Activated effector memory CD4-positive, alpha-beta T cell treated with anti-CD3 and anti-CD28 coated beads, Interleukin-2, amount 50 U/mL, for 16 hours (primary cell): ENCODE measurements around the gene AFAP1L2.

Experiments
- DNase-seq: peaks from one replicate; pipeline ENCODE4 v3.0.0-alpha.2; 2020

AFAP1L2 gene

GRCh38 chr10:114258274-114258840, 145.9 kb downstream of the AFAP1L2 start:
- DNase-seq: no peak

- no peak for DNase-seq
Observed at GRCh38 chr10:114257498-114257897, 146.8 kb downstream of the AFAP1L2 start.

- DNase-seq: no peak
Observed at GRCh38 chr10:114256822-114257221, 147.5 kb downstream of the AFAP1L2 start.

DNA sequence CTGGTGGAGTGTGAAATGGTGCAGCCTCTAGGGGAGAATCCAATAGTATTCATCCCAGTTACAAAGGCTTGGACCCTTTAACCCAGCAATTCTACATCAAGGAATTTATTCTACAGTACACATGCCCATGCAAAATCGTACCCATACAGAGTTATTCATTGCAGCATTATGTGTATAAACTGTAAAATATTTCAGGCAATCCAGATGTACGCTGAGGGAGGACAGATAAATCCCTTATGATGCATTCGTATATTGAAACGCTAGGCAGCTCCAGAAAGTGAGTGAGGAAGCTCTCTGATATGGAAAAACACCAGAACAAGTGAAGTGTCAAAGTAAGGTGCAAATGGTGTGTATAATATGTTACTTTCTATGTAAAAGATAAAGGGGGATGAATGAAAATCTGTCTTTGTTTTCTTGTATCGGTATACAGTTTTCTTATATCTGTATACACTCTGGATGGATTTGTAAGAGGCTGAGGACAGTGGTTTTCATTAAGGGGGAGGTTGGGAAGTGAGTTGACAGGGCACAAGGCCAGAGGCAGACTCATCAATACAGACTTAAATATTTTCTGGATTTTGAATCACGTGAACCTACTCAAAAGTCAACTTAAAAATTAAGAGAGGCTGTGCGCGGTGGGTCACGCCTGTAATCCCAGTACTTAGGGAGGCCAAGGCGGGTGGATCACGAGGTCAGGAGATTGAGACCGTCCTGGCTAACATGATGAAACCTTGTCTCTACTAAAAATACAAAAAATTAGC, 148.1 kb downstream of the AFAP1L2 start:
- DNase-seq: no peak

GRCh38 chr10:114255227-114255626, 149.1 kb downstream of the AFAP1L2 start:
- DNase-seq: no peak

GRCh38 chr10:114252883-114253282, 151.4 kb downstream of the AFAP1L2 start:
- DNase-seq: no peak

GRCh38 chr10:114252092-114252491, 152.2 kb downstream of the AFAP1L2 start:
- DNase-seq: no peak

DNA sequence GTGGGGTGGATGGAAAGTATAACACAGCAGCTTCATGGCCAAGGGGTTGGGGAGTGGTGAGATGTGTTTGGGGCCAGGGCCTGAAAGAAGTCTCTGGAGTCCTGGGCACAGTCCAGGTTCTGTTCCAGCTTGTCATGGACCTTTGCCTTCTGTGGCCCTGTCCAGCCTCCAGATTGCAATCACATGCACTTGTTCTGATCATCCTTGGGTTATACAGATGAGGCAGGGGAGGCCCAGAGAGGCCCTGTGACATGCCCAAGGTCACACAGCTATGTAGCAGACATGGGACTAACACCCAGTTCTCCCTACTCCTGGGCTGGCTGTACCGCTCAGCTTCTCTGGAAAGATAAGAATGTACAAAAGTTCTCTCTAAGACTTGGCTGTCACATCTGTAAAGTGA, 153.6 kb downstream of the AFAP1L2 start:
- DNase-seq: no peak

DNA sequence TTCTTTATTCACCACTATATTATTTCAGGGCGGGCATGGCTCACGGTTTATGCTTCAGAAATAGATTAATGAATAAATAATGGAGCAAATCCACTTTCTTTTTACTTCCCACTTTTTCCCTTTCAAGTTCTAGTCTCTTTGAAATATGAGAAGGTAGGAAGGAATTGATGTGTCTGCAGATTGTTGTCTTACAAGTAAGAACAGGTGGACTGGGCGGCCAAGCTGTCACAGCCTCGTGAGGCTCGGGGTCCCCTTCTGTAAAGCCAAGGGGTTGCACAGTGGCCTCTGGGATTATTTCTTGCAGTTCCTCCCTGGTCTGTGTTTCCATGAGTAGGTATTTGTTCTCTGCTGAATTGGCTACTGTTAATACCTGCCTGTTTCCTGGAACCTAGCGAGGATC, 154.1 kb downstream of the AFAP1L2 start:
- DNase-seq: no peak

DNA sequence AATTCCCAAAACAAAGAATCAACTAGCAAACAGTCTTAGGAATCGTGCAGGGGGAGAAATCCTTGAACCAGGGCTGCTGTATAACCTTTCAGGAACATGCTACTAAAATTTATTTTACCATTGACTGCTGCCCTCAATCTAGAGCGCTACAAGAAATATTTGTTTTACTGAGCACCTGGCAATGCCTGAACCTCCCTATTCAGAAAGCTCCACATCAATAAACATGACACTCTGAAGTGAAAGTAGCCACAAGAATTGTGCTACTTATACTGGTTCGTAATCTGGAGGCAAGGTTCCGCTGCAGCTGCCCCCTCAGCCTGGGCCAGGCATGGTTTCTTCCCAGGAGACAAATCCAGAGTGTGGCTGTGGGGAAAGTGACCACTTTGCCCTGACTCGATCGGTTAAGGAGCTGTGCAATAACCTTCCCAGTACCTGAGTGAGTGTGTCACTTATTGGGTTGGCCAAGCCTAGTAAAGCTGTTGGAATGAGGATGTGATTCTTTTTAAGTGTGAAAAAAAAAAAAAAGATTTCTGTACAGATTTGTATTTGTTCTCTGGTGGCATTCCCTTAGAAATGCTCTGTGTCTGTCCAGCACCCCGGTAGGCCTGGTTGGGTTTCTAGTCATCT, 157.5 kb downstream of the AFAP1L2 start:
- DNase-seq: no peak

DNA sequence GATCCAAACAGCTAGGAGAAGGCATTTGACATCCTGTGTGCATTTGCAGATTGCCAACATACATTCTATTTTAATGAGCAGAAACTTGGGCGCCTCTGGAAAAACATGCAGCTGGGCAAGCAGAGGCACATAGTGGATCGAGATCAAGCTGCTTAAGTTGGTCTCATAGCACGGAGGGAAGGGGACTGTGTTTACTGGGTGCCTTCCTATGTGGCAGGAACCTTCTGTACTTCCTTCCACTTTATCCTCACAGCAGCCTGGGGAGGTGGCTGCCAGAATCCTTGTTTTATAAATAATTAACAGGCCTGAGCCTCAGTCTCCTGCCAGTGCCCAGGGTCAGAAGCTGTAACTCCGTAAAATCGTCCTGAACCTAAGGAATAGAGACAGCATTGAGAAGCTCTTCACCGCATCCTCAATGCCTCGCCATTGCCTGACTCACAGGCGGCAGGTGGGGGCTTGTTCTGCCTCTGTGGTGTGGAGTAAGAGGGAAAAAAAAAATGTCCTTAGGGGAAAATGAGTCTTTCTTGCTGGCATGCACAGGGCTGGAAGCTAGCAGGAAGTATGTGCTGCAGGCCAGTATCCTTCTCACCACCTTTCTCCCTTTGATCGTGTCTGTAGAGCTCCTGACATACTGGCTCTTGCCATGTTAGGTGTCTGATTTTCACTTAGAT, 159.0 kb downstream of the AFAP1L2 start:
- no peak for DNase-seq
